NCI-H2029 treated with DMSO at 0.1 percent for 48 hours (cell line): ENCODE data around the gene RBP4.

Experiments
- DNase-seq: peaks from one replicate; lab custom pipeline; 2025; lab: John Stamatoyannopoulos, UW

RBP4 gene

DNA sequence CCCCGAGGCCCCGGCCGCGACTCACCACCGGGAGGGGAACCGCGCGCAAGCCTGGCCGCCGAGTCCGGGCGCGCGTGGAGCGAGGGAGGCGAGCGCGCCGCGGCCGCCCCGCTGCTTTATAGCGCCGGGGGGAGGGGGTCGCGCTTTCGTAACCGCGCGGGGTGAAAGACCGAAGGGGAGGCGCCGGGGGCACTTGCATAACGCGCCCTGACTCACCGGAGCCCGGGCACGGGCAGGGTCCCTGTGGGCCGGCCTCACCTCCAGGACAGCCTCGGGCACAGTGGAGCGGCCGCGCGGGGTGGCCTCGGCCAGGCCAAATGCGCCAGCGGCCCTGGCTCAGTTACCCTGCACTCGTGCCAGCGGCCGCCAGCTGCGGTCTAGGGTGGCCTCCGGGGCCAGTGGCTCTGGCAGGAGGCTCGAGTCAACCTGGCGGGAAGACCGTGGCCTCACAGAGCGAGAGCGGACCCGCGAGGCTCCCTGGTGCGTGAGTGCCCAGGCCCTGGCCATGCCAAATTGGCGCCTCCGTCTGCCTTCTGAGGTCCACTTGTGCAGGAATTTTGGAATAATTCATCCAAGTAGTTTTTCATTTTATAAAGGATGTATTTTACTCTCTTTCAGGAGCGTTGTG is at the start of gene RBP4:
RBP4 (minus strand) TSS at position 90 of the 628 bp plus-strand sequence. CDS start 207 bp downstream, outside the sequence.
- no peak for DNase-seq

DNA sequence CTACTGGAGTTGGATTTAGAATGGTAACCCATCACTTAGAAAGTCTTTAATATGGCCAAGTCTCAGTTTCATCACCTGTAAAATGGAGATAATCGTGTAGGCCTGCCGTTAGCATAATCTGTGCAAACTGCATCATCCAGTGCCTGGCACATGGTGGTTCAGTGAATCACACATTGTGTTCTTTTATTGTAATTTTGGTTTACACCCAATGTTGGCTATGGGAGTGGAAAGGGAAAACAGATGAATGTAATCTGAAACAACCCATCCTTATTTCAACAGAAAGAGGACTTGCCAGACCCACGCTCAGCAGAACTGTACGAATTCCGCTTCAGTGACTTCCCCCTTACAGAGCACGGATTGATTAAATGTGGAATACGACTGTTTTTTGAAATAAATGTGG is 38.8 kb upstream of the RBP4 start:
- DNase-seq: no peak

DNA sequence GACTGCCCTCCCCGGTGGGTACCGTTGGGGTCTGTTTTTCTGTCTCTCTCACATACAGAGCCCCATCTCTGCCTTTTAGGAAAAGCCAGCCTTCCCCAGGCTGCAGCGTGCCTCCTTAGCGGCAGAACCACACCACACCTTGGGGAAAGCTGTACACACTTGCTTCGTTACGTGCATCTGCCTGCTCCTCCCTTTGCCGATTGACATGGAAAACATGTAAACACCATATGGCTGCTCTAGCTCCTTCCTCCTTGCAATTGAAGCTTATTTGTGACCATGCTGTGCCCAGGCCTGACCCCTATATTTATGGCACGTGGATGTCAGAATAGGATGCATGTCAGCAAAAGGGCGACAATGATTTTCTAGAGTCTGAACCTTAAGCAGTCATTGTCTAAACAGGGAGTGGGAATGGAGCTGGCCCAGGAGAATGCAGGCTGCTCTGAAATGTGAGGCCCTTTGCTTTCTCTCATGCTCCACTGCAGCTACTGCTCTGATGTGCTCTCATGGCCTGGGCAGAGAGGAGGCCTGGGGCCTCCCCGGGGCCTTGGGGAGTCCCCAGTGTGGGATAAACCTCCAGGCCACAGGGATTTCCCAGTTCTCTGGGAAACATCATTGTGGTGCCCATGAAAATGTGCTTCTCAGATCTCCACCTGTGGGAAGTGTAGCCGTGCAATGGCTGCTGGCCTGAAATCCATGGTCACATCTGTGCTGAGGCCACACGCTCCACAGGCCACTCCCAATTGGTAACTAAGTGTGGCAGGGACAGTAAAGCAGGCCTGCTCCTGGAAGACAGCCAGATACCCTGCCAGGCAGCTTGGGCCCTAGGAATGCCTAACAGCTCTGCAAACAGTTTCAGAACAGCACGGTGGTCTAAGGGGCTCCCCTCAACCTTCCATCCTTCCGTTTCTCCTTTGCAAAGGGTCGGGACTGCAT is 29.9 kb upstream of the RBP4 start:
- DNase-seq: no peak

DNA sequence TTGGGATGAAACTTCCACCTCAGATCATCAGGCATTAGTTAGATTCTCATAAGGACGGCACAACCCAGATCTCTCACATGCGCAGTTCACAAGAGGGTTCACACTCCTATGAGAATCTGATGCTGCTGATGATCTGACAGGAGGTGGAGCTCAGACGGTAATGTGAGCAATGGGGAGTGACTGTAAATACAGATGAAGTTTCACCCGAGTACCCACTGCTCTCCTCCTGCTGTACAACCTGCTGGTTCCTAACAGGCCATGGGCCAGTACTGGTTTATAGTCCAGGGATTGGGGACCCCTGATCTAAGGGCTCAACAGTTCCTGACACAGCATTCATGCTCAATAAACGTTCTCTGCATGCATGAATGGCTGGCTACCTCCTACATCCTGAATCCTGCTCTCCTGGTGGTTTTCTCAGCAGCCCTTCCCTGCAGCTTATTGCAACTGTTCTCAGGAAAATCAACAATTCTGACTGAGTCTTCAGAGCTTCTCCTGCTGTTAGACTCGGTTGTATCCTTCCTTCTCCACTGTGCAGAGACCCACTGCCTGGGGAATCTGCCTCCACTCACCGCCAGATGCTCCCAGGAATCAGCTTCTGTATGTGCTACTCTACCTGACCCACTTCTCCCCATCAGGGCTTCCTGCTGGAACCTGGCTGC is 28.7 kb upstream of the RBP4 start:
- no peak for DNase-seq

DNA sequence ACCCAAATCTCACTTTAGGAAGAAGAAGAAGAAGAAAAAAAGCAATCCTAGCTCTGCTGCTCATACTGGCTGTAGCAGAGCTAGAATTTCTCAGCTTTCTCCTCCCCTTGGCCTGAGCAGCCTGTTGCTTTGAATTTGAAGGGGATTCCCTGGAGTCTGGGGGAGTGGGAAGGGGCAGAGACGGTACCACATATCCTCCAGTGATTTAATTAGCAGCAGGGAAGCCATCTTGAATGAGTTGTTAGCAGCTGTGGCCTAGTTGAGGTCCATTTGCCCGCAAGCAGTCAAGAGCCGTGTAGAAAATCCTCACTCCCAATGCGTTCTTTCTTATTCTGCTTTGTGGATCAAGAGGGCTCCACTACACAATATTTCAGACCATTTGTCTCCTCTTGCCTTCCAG is 27.8 kb upstream of the RBP4 start:
- no peak for DNase-seq

DNA sequence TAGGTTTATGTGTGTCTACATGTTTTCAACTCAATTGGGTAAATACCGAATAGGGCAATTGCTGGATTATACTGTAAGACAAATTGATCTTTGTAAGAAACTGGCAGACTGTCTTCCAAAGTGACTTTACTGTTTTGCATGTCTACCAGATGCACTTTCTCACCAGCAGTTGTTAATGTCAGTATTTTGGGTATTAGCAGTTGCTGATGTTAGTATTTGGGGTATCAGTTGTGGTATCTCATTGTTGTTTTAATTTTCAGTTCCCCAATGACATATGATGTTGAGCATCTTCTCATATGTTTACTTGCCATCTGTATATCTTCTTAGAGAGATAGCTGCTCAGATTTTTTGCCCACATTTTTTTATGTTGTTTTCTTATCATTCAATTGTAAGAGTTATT is 21.9 kb upstream of the RBP4 start:
- DNase-seq: no peak

DNA sequence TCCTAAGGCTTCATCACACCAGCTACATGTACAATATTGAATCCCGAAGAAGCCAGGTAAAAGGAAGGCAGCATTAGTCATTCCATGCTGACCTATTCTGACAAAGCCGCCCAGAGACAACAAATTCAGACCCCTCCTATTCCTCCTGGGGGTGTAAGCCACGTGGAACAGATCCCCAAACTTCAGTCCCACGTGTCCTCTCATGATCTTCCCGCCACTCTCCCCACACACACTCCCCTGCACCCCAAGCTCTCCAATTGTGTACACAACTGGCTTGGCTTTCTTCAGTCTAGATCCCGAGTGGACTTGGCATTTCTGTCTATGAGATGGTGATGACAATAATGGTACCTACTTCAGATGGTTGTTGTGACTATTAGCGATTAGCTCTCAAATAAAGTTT is 19.9 kb upstream of the RBP4 start:
- DNase-seq: no peak

DNA sequence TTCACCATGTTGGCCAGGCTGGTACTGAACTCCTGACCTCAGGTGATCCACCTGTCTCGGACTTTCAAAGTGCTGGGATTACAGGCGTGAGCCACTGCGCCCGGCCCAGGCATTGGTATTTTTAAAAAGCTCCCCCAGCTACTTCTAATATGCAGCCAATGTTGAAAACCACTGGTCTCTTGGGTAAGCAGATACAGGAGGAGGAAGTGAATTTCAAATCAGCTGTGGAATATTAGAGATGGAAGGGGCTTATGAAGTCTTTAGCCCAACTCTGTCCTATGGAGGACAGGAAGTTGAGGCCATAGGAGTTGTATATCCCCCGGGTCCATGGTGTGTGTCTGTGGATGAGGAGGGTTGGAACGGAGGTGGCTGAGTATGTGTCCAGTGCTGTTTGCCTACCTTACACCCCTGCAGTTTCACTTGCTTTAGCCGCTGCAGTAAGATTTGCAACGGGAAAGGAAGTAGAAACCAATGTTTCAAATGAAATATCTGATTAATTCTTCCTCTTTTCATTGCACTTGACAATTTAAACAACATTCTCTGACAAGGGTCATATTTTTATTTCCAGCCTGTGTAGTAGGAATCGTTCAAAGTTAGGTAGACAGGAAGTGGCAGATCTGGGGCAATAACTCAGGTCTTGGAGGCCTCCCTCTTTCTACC is 14.7 kb upstream of the RBP4 start:
- DNase-seq: no peak

DNA sequence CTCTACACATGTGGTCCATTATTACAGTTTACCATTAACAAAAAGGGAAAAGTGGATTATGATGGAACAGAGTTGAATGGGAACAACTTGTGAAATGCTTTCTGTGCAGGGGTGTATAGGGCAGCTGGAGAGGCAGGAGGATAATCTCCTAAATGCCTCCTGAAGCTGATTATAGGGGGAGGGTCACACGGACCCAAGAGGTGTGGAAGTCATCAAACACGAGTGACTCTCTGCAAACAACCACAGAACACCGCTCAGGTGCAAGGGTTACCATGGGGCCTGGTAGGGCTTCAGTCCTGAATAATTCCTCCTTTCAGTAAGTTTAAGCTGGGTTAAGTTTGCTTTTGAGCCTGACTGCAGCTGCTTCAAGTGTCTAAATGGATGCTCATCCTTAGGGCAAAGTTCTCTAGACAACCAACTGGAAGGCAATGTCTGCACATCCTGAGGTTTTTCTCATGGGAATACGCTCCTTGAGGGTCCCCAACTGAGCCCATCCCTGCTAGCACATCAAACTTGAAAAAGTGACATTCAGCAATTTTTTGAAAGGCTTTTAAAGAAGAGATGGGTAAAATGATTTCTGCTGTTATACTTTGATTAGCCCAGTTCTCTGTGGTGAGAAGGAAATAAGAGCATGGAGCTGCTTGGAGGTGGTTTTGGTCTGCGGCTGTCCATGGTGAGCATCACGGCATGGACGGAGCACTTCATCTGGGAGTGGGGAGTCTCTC is 13.2 kb upstream of the RBP4 start:
- DNase-seq: no peak

DNA sequence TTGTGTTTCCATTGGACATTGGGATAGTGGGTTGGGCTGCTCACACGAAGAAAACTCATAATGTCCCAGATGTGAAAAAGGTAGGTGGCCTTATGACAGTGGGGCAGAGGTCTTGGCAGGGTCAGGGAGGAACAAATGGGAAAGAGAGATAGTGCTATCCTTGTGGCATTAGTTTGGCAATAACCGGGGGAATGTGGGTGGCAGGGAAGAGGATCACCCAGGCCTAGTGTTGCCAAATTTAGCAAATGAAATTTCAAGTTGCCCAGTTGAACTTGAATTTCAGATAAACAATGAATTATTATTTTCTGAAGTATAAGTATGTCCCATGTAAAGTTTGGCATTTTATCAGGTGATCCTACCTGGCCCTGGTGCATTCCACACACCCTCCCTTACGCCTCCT is 12.1 kb upstream of the RBP4 start:
- DNase-seq: no peak

DNA sequence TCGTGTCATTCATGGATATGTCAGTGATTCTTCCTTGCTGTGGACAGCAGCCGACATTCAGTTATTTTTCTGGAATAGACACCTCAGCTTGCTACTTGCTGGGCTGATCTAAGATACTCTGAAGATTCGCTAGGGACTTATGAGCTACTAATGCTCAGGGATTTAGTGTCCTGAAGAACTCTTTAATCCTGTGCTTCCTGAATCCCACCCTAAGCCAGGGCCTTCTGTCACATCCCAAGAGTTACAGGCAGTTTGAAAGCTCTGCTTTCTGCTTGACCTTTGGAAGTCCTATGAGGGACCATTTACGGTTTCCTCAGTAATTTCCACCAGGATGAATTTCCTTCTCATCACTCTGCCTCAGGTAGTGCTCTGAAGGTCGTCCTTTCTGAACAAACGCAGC is 11.3 kb upstream of the RBP4 start, which contains the start of gene PDE6C:
PDE6C (plus strand) TSS at position 227 of the 400 bp plus-strand sequence. CDS start 189 bp downstream, outside the sequence.
- no peak for DNase-seq

DNA sequence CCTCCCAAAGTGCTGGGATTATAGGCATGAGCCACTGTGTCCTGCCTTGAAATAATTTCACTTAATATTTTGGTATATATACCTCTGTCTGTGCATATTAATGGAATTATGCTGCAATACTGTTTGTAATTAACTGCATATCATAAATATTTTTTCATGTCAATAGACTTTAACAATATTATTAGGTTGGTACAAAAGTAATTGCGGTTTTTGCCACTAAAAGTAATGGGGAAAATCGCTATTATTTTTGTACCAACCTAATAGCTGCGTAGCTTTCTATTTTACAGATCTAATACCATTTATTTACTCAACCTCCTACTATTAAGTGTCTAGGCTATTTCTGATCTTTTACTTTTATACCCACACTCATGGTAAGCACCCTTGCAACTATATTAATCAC is 7.4 kb upstream of the RBP4 start:
- DNase-seq: no peak

DNA sequence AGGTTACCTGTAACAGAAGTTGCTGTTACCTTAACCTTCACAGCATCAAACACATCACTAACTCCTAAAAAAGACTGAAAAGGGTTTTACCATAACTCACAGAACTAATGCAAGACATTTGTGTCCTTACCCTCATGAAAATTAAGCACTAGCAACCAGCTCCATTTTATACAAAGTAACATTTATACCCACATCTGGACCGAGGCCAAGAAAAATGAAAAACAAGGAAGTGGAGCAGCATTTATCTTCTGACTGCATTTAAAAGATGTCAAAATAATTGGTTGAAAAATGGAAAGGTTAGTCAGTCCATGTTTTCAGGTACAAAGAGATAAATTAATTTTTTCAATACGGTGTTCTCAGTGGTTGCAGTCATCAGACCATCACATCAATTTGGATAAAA is 3.1 kb upstream of the RBP4 start:
- DNase-seq: no peak

DNA sequence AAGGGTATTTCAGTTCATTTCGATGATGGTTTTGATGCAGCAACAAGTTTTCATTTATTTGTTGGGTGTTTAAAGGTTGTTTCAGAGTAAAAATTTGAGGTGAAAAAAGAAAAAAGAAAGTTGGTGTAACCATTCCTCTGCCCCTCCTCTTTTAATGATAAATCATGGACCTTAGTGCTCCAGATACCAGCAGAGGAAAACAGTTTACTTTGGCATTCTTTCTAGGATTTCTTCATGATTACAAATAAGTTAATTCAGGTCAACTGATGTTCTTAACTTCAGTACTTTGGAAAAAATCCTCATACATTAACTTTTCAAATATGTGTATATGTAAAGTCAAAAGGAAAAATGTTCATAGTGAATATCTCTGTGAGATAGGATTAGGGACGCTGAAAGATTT is 2.0 kb upstream of the RBP4 start:
- DNase-seq: no peak

DNA sequence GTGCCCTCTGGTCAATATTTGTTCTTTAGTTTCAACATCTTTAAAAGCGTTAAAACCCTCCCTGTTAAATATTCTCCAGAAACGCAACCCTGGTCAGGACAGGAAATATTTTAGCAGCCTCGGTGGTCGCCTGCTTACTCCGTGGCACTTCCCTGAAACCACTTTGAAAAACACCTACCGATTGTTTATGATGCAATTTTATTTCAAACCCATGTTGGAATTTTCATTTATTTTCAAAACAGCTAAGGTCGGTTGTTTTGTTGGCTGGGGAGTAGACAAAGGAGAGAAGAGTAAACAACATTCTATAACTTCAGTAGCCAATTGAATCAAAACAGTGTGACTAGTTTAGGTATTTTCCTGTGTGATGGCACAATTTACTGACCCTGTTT is 733 bp upstream of the RBP4 start:
- no peak for DNase-seq

DNA sequence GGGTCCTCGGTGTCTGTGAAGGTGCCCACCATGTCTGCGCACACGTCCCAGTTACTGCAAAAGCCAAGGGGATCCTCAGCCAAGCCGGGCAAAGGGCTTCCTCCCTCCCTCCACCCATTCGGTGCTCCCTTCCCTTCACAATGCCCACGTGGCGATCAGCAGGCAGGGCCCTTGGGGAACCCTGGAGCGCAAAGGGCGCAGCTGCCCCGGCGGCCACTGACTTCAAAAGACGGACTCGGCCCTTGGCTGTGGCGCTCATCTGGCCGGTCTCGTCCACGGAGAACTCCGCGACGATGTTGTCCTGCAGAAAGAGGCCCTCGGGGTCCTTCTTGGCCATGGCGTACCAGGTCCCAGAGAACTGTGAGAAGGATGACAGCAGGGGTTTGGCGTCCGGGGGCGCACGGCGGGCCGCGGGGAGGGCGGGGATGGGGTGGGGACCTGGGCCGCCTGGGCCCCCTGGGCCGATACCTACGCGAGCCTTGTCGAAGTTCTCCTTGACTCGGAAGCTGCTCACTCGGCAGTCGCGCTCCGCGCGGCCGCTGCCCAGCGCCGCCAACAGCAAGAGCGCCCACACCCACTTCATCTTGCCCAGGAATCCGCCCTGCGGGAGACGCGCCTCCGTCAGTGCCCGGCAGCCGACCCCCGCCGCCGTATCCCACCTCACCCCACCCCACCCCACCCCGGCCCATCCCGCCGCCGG is 439 bp downstream of the RBP4 start:
- no peak for DNase-seq

DNA sequence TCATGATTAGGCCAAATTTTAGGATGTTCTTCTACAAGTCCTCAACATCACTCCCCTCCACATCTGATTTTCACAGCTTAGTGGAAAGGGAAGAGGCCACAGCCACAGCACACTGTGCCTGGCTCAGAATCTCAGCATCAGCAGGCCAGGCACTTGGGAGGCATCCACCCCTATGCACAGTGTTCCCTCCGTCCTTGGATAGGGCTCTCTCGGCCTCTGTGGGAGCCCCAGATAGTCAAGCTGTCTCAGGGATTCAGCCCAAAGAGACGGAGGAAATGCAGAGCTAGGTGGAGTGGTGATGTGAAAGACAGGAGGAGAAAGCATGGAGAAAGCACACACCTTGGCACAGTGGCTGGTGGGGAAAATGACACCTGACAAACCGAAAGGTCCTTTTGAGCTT is 1.3 kb downstream of the RBP4 start:
- DNase-seq: no peak

DNA sequence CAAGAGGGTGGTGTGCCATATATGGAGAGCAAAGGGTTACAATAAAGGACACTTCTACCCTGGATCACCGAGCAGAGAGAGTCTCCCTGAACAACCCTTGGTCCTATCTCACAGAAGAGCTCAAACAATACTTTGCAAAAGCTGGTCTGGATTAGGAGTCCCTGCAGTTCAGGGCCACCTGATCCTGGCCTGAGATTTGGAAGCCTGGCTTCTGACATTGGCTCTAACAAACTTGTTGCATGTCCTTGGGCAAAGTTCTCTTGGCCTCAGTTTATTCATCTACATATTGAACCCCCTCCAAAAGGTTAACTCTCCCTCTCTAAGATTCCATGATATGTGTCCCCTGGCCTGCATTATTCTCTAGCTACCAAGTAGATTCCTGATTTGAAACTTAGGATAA is 1.7 kb downstream of the RBP4 start:
- no peak for DNase-seq

DNA sequence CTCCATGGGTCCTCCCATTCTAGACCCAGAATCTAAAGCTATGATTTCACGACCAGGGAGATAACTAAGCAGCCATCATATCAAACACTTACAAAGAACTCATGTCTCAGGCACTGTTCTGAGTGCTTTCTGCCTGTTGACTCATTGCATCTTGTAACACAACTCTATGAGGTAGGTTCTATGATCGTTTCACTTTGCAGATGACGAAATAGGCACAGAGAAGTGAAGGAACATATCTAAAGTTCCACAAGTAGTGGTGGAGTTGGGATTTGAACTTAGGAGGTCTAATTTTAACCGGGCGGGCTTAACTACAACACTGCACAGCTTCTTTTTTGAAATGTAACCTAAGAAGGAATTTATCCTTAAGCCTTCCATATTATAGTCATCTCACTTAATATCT is 2.9 kb downstream of the RBP4 start:
- no peak for DNase-seq

DNA sequence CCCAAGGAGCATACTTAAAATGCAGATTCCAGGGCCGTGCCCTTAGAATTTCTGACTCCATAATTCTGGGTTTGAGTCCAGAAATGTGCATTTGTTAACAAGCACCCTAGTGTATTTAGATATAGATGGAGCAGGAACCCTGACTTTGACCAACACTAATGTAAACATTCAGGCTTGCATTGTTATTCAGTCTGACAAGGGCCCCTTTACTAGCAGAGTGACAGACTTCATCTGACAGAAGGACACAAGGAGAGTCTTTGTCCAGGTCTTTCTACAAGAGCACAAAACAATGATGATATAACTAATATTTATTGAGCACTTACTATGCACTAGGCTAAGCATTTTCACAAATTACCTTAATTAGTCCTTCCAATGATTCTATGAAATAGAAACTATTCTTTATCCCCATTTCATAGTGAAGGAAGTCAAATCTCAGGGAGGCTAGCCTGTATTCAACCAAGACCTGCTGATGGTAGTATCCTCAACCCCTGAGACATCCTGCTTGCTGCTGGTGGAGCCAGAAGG is 3.9 kb downstream of the RBP4 start:
- DNase-seq: no peak

DNA sequence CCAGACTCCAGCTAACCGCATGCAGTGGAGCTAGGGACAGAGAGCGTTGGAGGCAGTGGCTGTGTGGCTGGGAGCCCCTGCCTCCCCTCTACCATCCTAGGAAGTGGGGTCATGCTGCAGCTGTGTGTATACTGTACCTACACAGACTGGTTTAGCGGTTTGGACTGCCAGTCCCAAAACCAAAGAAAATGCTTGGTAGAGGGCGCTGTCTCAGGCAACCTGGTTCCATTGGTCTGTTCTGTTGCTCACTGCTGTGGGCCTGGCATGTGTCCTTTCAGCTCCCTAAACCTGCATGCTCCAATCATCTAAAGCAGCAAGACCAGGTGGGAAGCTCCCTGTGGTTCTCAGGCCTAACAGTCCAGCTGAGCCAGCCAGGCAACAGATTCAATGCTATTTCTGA is 4.5 kb downstream of the RBP4 start:
- no peak for DNase-seq
